PC-3 (cell line): ENCODE data around the gene EPS8.
"Not testable (repeated sequence)": the region's sequence is repeated elsewhere in the genome, so short reads cannot be mapped to it uniquely, and the experiment has no call there.

Experiments
- EZH2 ChIP-seq: fragments of 300-600 bp; sonication (generic); IDR thresholded peaks from one replicate; pipeline ENCODE4 v1.6.1; 2017; ENCODE audit warnings: antibody characterized with exemption, mild to moderate bottlenecking, low read length; ENCODE audit not compliant: unreplicated experiment
- EZH2phosphoT487 ChIP-seq: fragments of 300-600 bp; sonication (generic); IDR thresholded peaks from 2 replicates; pipeline ENCODE4 v1.6.1; 2018; ENCODE audit warnings: mild to moderate bottlenecking, antibody characterized with exemption, low read length, borderline replicate concordance
- TF ChIP-seq, protein P1 (sequence below): fragments of 300-600 bp; sonication (generic); conservative IDR thresholded peaks from 2 replicates; pipeline ENCODE4 v1.5.1; 2017; ENCODE audit warnings: antibody characterized with exemption, low read depth, mild to moderate bottlenecking, low read length

DNA sequence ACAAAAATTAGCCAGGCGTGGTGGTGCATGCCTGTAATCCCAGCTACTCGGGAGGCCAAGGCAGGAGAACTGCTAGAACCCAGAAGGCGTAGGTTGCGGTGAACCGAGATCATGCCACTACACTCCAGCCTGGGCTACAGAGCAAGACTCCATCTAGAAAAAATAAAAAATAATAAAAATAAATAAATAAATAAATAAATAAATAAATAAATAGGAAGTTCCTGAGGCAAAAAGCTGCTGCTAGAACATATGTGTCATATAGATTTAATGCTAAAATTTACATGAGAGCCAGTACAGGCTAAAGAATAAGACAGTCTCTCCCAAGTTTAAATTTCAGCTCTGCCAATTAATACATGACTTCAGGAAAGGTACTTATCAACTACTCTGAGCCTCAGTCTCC lies 48.8 kb downstream of the EPS8 start:
- TF ChIP-seq, protein P1, sequence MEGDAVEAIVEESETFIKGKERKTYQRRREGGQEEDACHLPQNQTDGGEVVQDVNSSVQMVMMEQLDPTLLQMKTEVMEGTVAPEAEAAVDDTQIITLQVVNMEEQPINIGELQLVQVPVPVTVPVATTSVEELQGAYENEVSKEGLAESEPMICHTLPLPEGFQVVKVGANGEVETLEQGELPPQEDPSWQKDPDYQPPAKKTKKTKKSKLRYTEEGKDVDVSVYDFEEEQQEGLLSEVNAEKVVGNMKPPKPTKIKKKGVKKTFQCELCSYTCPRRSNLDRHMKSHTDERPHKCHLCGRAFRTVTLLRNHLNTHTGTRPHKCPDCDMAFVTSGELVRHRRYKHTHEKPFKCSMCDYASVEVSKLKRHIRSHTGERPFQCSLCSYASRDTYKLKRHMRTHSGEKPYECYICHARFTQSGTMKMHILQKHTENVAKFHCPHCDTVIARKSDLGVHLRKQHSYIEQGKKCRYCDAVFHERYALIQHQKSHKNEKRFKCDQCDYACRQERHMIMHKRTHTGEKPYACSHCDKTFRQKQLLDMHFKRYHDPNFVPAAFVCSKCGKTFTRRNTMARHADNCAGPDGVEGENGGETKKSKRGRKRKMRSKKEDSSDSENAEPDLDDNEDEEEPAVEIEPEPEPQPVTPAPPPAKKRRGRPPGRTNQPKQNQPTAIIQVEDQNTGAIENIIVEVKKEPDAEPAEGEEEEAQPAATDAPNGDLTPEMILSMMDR, result not testable (repeated sequence)
- TF ChIP-seq EZH2, EZH2phosphoT487: not testable (repeated sequence)
